CD4-positive, alpha-beta T cell (primary cell): ENCODE results near the gene LDHA. TPM values are rescaled to one million over a fixed set of nuclear protein-coding genes. Genes with fewer than 3 reads are reported as not detected.

Source experiments
- ATAC-seq: fragments of 200-7000 bp; cut with Tn5 transposase; one replicate; pipeline ENCODE4 v1.10.0; 2022; ENCODE audit warnings: mild to moderate bottlenecking; ENCODE audit not compliant: poor library complexity
- CTCF ChIA-PET: fragments of 350-600 bp; sonication (Branson Sonifier 250); formaldehyde crosslinking; loops from one replicate; lab custom pipeline; 2021; ENCODE audit warnings: antibody characterized with exemption, inconsistent platforms; lab: Charles Lee
- POLR2A ChIA-PET: fragments of 350-600 bp; sonication (Branson Sonifier 250); formaldehyde crosslinking; loops from one replicate; lab custom pipeline; 2021; ENCODE audit warnings: antibody characterized with exemption, inconsistent platforms; lab: Charles Lee
- DNase-seq, 14 experiments: peaks; one replicate each; pipeline ENCODE4 v3.0.0-alpha.2; 2013 to 2020; ENCODE audit warnings: mixed read lengths in 2 of 14
- H3K27ac ChIP-seq, 2 donors: one replicate each; pipeline versions ENCODE4 v1.5.1 to v1.7.0; 2013; ENCODE audit warnings: low read length in 2 of 2, low read depth in 1 of 2, mild to moderate bottlenecking in 1 of 2
- H3K27me3 ChIP-seq, 2 experiments: 1 replicate in 1 of 2; 2 replicates in 1 of 2; pipeline versions ENCODE4 v1.6.1 to v1.7.0; 2013; ENCODE audit warnings: low read length in 2 of 2, control low read depth in 1 of 2, mild to moderate bottlenecking in 1 of 2, moderate library complexity in 1 of 2; ENCODE audit not compliant: insufficient read depth in 2 of 2, control insufficient read depth in 1 of 2
- H3K36me3 ChIP-seq: one replicate; pipeline ENCODE4 v1.6.1; 2013; ENCODE audit warnings: low read length, control low read depth; ENCODE audit not compliant: insufficient read depth
- H3K4me1 ChIP-seq: one replicate; pipeline ENCODE4 v1.6.1; 2013; ENCODE audit warnings: low read length, control low read depth; ENCODE audit not compliant: insufficient read depth
- H3K4me3 ChIP-seq: one replicate; pipeline ENCODE4 v1.5.1; 2013; ENCODE audit warnings: mild to moderate bottlenecking, low read length, moderate library complexity
- H3K9me3 ChIP-seq, 2 experiments: 1 replicate in 1 of 2; 2 replicates in 1 of 2; pipeline versions ENCODE4 v1.6.1 to v1.7.0; 2013; ENCODE audit warnings: low read length in 2 of 2, mild to moderate bottlenecking in 2 of 2, control low read depth in 1 of 2, moderate library complexity in 1 of 2; ENCODE audit not compliant: control insufficient read depth in 1 of 2, insufficient read depth in 1 of 2
- H3K27ac Mint-ChIP-seq: one replicate; pipeline ENCODE4 v1.8.0; 2020; ENCODE audit warnings: mixed read lengths
- H3K27me3 Mint-ChIP-seq: one replicate; pipeline ENCODE4 v1.8.0; 2021; ENCODE audit warnings: mixed read lengths
- H3K36me3 Mint-ChIP-seq: one replicate; pipeline ENCODE4 v1.8.0; 2021; ENCODE audit warnings: low read depth, mixed read lengths
- H3K4me1 Mint-ChIP-seq: one replicate; pipeline ENCODE4 v1.8.0; 2021; ENCODE audit warnings: low read depth, mixed read lengths
- H3K4me3 Mint-ChIP-seq: one replicate; pipeline ENCODE4 v1.8.0; 2020; ENCODE audit warnings: mild to moderate bottlenecking, mixed read lengths
- H3K9me3 Mint-ChIP-seq: one replicate; pipeline ENCODE4 v1.8.0; 2020; ENCODE audit warnings: mixed read lengths
- CTCF ChIP-seq: fragments of 200-600 bp; IDR thresholded peaks from one replicate; pipeline ENCODE4 v1.8.0; 2022; ENCODE audit warnings: antibody characterized with exemption, mild to moderate bottlenecking
- intact Hi-C, 2 experiments: fragments of 100-400 bp; cut with DNase I in 1 of 2; cut with micrococcal nuclease in 1 of 2; formaldehyde crosslinking; loops; one replicate each; pipeline versions ENCODE4 v1.15.1 to v1.9.0; 2023 to 2025; cut with DNase I, micrococcal nuclease
- total RNA-seq, 174 experiments: library from RNA in 2 of 174; stranded (reverse) in 2 of 174; gene quantifications; one replicate each; pipeline ENCODE4 v1.2.3 and lab custom pipeline; 2021 to 2026

LDHA gene
- total RNA-seq, 2 experiments from 2014 or later: 317 to 324 TPM

GRCh38 chr11:18365741-18366140, 28.6 kb upstream of the LDHA start:
- no peaks in the 10 kb centered on the region for H3K4me1 ChIP-seq
- ChIA-PET POLR2A (no interaction called here), CTCF (interaction anchor here (0.6 kb wide), 1 partner anchor 187 kb away, joined by 4 read pairs; no protein-coding TSS in a partner anchor)
- H3K36me3 ChIP-seq: peaks cover 68% of the 10 kb centered on the region
- Mint-ChIP-seq H3K27ac (peak overlapping the region; percentile 27), H3K4me3 (no peak overlapping the region), H3K9me3 (no peaks in the 10 kb centered on the region), H3K4me1 (peaks cover 11% of the 10 kb centered on the region), H3K36me3 (peaks cover 55% of the 10 kb centered on the region), H3K27me3 (no peaks in the 10 kb centered on the region)
- no peak for DNase-seq
- ATAC-seq: no peak
- intact Hi-C loops: no loop called here
- no peaks in the 10 kb centered on the region for H3K27me3 ChIP-seq
- no peak for TF ChIP-seq CTCF
- no peaks in the 10 kb centered on the region for H3K9me3 ChIP-seq
- H3K27ac ChIP-seq: no peak overlapping the region
- no peak overlapping the region for H3K4me3 ChIP-seq

- Mint-ChIP-seq H3K27me3 (no peaks in the 10 kb centered on the region), H3K9me3 (no peaks in the 10 kb centered on the region), H3K4me1 (peaks cover 11% of the 10 kb centered on the region), H3K27ac (peak overlapping the region; percentile 27), H3K36me3 (peaks cover 55% of the 10 kb centered on the region), H3K4me3 (no peak overlapping the region)
- ATAC-seq (no peak), DNase-seq (peak in 1 of 14 experiments; percentile 19)
- Histone ChIP-seq H3K9me3 (no peaks in the 10 kb centered on the region), H3K36me3 (peaks cover 63% of the 10 kb centered on the region), H3K4me1 (no peaks in the 10 kb centered on the region), H3K27me3 (no peaks in the 10 kb centered on the region), H3K4me3 (no peak overlapping the region), H3K27ac (no peak overlapping the region)
- POLR2A ChIA-PET: no interaction called here
- no peak for TF ChIP-seq CTCF
- CTCF ChIA-PET: interaction anchor here (0.6 kb wide), 1 partner anchor 187 kb away, joined by 4 read pairs; no protein-coding TSS in a partner anchor
- intact Hi-C loops: no loop called here
Observed at GRCh38 chr11:18366286-18366685, 28.1 kb upstream of the LDHA start.

GRCh38 chr11:18367431-18367830, 26.9 kb upstream of the LDHA start:
- H3K9me3 ChIP-seq: no peaks in the 10 kb centered on the region
- DNase-seq (no peak), ATAC-seq (no peak)
- no peaks in the 10 kb centered on the region for H3K27me3 ChIP-seq
- peaks cover 51% of the 10 kb centered on the region for H3K36me3 ChIP-seq
- peaks cover 47% of the 10 kb centered on the region for H3K36me3 Mint-ChIP-seq
- peaks cover 11% of the 10 kb centered on the region for H3K4me1 Mint-ChIP-seq
- intact Hi-C loops: no loop called here
- CTCF ChIA-PET: no interaction called here
- H3K27me3 Mint-ChIP-seq: no peaks in the 10 kb centered on the region
- H3K4me3 ChIP-seq: no peak overlapping the region
- H3K27ac Mint-ChIP-seq: peak overlapping the region; percentile 27
- no peaks in the 10 kb centered on the region for H3K9me3 Mint-ChIP-seq
- H3K27ac ChIP-seq: no peak overlapping the region
- POLR2A ChIA-PET: interaction anchor here (0.8 kb wide), 1 partner anchor 27 kb away, joined by 6 read pairs; the partner anchor contains the start of gene LDHA
- no peak overlapping the region for H3K4me3 Mint-ChIP-seq
- TF ChIP-seq CTCF: no peak
- H3K4me1 ChIP-seq: no peaks in the 10 kb centered on the region
